ENCODE measurements around the gene ARHGEF9.

Gene ARHGEF9

DNA sequence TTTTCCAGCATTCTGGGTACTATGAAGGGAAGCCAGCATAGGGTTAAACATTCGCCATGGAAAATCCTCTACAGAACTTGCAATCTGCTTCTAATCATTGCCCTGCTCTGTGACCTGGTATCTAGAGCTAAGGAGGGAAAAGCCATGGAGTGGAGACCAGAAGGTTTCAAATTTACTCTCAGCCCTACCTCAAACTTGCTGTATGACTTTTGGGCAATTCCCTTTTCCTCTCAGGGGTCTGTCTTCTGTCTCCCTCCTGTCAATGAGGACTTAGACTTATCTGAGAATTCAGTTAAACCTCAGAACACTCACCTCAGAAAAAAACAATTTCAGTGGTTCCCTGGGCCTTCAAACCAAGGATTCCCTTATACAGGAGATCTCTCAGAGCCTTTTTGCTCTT is 29.1 kb downstream of the ARHGEF9 start:
- peak overlapping the region; percentile 99 for H3K27ac Mint-ChIP-seq
- peak overlapping the region; percentile 99 for H3K4me3 Mint-ChIP-seq
- peak; percentile 31 for ATAC-seq
- H3K27me3 Mint-ChIP-seq: no peaks in the 10 kb centered on the region
- peaks cover 3% of the 10 kb centered on the region for H3K9me3 Mint-ChIP-seq
- peaks cover 38% of the 10 kb centered on the region for H3K4me1 Mint-ChIP-seq
- H3K36me3 Mint-ChIP-seq: no peaks in the 10 kb centered on the region

DNA sequence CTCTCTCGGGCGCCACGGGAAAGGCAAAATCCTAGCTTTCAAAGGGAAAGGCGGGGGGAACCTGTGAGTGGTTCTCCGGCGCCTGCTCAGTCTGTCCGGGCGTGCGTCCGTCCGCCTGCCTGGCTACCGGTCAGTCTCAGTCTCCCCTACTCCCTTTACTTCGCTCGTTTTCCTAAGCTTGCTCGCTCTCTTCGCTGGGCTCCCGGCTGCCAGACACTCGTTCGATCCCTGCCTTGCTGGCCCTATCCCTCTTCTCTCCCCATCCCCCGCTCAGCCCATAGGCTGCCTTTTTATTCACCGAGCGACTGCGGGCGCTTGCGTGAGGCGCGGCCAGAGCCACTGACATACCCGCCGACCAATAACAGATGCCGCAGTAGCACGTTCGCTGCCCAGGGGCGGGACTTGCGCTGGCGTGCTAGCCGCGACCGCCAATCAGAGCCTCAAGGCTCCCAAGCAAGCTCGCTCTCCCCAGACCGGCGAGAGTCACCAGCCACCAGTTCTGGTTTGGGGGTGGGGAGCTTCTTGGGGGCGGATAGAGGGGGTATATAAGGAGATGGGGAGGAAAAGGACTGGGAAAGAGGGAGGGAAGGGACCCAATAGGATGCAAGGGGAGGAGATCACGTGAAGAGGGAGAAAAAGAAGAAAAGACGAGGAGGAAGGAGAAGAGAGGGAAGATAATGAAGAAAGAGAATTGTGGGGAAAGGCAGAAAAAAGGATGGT is 30.0 kb downstream of the ARHGEF9 start:
- Mint-ChIP-seq H3K27me3 (no peaks in the 10 kb centered on the region), H3K36me3 (no peaks in the 10 kb centered on the region), H3K9me3 (peaks cover 3% of the 10 kb centered on the region), H3K4me1 (peaks cover 38% of the 10 kb centered on the region), H3K27ac (peak overlapping the region; percentile 99), H3K4me3 (peak overlapping the region; percentile 99)
- peak; percentile 99 for ATAC-seq

DNA sequence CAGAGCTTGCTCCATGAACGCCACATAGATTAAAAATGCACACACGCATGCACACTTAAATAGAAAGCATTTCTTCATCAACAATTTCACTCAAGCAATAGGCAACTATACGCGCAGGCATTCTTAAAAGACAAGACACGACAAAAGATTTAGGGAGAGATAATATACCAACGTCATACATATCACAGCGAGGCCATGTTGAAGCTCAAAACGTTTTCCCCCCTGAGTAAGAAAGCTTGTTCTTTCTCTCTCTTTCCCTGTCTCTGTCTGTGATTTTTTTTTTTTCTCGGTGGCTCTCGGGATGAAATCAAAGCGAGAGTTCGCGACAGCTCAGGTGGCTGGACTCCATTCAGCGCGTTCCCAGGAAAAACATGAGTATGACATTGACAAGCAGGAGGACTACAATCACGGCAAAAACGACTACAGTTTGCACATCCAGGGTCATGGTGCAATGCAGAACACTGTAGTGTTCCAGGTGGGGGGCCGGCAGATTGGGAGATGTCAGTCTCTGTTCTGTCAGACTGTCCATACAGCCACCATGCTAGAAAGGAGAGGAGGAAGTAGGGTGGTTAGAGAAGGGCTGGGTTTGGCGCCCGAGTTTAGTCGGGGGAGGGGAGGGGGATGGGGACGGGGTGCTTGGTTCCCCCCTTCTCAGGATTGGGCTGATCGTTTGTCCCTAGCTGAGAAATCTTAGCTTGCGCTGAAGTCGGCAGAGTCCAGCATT is 30.7 kb downstream of the ARHGEF9 start:
- Mint-ChIP-seq H3K27me3 (no peaks in the 10 kb centered on the region), H3K27ac (peak overlapping the region; percentile 99), H3K36me3 (no peaks in the 10 kb centered on the region), H3K4me1 (peaks cover 38% of the 10 kb centered on the region), H3K9me3 (peaks cover 3% of the 10 kb centered on the region), H3K4me3 (peak overlapping the region; percentile 99)
- ATAC-seq: peak; percentile 71

DNA sequence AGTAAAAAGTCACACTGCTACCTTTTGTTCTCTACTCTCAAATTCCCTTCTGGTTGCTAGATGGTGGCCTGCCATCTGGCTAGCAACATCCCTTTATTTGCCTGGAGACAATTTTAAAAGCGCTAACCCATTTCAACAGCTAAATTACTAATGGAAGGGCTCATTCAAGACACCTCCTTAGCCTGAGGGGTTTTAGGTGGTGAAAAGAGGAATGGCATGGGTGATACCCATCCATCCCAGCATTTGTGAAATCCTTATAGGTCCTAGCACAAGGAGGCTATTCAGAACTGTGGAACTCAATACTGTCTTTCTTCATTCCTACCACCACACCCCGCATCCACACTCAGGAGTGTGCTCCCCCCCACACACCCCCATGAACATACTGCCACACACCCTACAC is 33.5 kb downstream of the ARHGEF9 start:
- ATAC-seq: no peak
- H3K27ac Mint-ChIP-seq: no peak overlapping the region
- H3K4me3 Mint-ChIP-seq: no peak overlapping the region
- no peaks in the 10 kb centered on the region for H3K9me3 Mint-ChIP-seq
- no peaks in the 10 kb centered on the region for H3K27me3 Mint-ChIP-seq
- H3K36me3 Mint-ChIP-seq: no peaks in the 10 kb centered on the region
- H3K4me1 Mint-ChIP-seq: peaks cover 33% of the 10 kb centered on the region

DNA sequence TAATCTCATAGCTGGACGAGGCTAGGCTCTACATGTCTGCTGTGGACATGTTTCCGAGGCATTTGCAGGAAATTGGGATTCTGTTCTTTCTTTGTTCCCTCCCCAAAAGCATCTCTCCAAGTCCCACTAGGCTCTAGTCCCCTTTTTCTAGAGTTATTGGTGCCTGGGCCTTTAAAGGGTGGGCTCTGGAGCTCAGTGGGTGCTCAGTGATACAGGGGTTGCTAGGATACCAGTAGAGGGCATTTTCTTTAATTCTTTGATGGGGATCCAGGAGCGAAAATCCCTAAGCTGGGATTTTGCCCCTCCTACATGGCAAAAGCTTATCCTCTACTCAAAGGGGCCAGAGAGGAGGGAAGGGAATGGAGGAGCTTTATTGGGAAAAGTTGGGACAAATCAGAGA is 34.2 kb downstream of the ARHGEF9 start:
- ATAC-seq: no peak
- H3K27ac Mint-ChIP-seq: no peak overlapping the region
- no peaks in the 10 kb centered on the region for H3K36me3 Mint-ChIP-seq
- no peaks in the 10 kb centered on the region for H3K9me3 Mint-ChIP-seq
- peaks cover 39% of the 10 kb centered on the region for H3K4me1 Mint-ChIP-seq
- no peaks in the 10 kb centered on the region for H3K27me3 Mint-ChIP-seq
- H3K4me3 Mint-ChIP-seq: no peak overlapping the region

DNA sequence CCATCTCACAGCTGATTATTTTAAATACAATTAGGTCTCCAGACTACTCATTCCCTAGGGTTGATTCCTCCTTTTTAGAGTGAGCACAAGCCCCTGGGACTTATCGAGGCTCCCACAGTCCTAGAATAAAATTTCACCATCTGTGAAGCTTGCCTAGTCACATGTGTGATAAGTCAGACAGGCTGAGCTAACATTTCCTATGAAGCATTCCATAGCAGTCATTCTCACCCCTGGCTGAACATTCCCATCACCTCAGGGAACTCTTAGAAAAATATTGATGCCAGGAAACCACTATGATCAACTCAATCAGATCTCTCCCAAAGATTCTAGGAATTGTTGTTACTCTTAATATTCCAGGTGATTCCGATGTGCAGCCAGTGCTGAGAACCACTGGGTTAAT is 37.7 kb downstream of the ARHGEF9 start:
- peaks cover 34% of the 10 kb centered on the region for H3K4me1 Mint-ChIP-seq
- peaks cover 10% of the 10 kb centered on the region for H3K36me3 Mint-ChIP-seq
- no peak overlapping the region for H3K27ac Mint-ChIP-seq

DNA sequence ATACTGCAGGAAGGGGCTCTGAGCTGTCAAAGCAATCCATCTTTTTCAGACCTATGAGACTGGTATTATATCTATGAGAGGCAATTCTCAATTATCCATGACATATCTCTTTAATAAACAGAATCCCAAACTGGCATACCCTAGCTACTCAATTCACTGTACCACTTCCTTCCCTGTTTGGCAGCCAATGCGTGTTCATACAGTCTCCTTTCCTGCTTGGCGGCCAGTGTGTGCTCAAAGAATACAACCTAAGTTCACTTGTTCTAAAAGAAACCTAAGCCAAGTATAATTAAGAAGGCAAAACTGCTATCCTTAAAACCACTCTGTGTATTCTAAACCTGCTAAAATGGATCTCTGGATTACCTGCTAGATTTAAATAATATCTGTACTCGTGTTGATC is 38.3 kb downstream of the ARHGEF9 start:
- H3K4me3 Mint-ChIP-seq: no peak overlapping the region
- H3K4me1 Mint-ChIP-seq: peaks cover 37% of the 10 kb centered on the region
- peaks cover 12% of the 10 kb centered on the region for H3K36me3 Mint-ChIP-seq
- H3K27ac Mint-ChIP-seq: no peak overlapping the region
- no peaks in the 10 kb centered on the region for H3K9me3 Mint-ChIP-seq
- no peak for ATAC-seq
- H3K27me3 Mint-ChIP-seq: no peaks in the 10 kb centered on the region

More for the DNA sequence above, 37.7 kb downstream of the ARHGEF9 start:
- H3K4me3 Mint-ChIP-seq: no peak overlapping the region
- no peak for ATAC-seq
- H3K9me3 Mint-ChIP-seq: no peaks in the 10 kb centered on the region
- no peaks in the 10 kb centered on the region for H3K27me3 Mint-ChIP-seq

DNA sequence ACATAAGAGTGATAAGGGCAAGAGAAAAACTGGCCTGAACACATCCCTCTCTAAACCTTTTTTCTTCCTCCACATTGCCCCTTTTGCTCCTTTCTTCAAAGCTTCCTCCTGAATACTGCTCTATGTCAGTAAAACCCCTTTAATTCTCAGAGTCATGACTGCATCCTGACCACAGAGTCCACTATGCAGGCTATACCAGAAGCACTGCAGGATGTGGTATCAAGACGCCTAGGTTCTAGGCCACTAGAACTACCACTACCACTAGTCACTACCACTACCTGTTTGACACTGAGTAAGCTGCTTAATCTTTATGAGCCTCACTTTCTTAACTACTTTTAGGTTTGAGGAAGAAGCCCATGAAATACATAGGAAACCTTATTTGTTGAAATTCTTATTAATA is 38.7 kb downstream of the ARHGEF9 start:
- H3K9me3 Mint-ChIP-seq: no peaks in the 10 kb centered on the region
- peak; percentile 43 for ATAC-seq
- H3K36me3 Mint-ChIP-seq: peaks cover 12% of the 10 kb centered on the region
- peaks cover 41% of the 10 kb centered on the region for H3K4me1 Mint-ChIP-seq
- no peak overlapping the region for H3K27ac Mint-ChIP-seq
- H3K4me3 Mint-ChIP-seq: no peak overlapping the region
- no peaks in the 10 kb centered on the region for H3K27me3 Mint-ChIP-seq

DNA sequence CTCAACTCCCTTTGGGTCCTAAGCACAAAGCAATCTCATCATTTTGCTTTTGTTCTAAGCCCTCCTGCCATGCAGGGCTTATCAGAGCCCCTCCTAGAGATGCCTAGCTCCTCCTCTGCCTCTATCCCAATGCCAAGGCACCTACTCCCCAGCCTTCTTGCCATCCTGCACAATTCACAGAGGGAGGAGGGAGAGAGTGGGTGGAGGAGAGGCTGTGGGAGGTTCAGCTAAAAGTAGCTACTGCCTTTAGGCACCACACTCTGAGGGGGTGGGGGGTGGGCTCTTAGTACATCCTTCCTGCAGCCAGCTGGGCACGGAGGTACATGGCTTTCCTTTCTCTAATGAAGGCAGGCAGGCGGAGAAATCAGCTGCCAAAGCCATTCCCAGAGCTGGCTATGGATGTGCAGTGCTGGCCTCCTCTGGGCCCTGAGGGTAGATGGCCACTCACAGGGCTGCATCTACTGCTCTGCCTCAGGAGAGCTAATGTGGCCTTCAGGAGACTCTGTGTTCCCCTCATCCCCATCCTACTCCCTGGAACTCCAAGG is 40.1 kb downstream of the ARHGEF9 start:
- Mint-ChIP-seq H3K4me3 (no peak overlapping the region), H3K27me3 (no peaks in the 10 kb centered on the region), H3K9me3 (no peaks in the 10 kb centered on the region), H3K27ac (no peak overlapping the region), H3K36me3 (peaks cover 12% of the 10 kb centered on the region), H3K4me1 (peaks cover 44% of the 10 kb centered on the region)
- no peak for ATAC-seq

DNA sequence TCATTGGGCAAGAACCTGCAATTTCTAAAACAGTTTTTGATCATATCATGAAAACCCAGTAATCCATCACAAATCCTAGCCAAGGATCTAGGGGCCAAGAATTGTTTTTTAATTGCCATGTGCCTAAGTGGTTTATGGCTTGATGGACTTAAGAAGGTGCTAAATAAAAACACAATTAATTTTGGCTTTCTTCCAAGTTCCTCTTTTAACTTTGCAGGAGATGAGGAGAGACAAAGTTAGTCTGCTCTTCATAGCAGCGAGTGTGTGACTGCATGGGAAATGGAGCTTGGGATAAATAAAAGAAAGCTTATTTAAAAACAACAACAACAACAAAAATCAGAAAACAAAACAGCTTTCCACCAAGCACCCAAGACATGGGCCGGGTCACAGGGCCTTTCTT is 41.4 kb downstream of the ARHGEF9 start:
- Mint-ChIP-seq H3K27me3 (no peaks in the 10 kb centered on the region), H3K4me3 (no peak overlapping the region), H3K36me3 (peaks cover 12% of the 10 kb centered on the region), H3K4me1 (peaks cover 44% of the 10 kb centered on the region), H3K27ac (no peak overlapping the region), H3K9me3 (no peaks in the 10 kb centered on the region)
- no peak for ATAC-seq

DNA sequence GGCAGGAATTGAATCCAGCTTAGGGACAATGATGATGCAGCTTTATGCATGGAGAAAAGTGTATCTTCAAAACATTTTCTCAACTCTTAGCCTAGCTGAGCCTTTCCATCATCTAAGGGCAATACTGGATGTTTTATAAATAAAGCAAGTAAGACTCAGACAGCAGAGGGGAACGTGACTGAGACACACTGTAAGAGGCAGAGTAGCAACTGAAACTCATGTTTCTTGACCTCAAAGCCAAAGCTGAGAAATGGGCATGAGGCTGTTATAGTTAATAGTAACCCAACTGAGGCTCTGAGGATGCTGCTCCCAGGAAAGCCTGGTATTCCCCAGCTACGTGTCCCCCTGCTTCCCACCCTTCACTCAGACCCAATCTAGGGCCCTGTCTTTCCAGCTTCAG is 44.6 kb downstream of the ARHGEF9 start:
- Mint-ChIP-seq H3K27ac (no peak overlapping the region), H3K27me3 (no peaks in the 10 kb centered on the region), H3K36me3 (peaks cover 12% of the 10 kb centered on the region), H3K9me3 (no peaks in the 10 kb centered on the region), H3K4me1 (peaks cover 32% of the 10 kb centered on the region), H3K4me3 (no peak overlapping the region)
- ATAC-seq: no peak

DNA sequence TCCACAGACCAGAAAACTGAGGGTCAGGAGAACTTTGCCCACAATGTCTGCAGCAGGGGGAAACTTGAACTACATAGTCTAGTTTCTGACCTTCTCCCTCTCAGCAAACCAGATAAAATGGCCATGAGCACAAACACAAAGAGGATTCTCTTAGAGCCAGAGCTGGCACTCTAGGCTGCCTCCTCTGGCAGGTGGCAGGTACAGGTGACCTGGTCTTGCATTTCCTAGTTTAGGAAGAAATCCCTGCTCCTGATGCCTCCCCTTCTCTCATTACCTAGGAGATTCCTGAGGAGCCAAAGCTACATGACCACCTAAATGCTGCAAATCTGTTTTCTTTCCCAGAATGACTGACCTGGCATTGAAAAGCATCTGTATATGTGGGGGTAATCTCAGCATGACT is 45.1 kb downstream of the ARHGEF9 start:
- H3K36me3 Mint-ChIP-seq: peaks cover 12% of the 10 kb centered on the region
- no peaks in the 10 kb centered on the region for H3K27me3 Mint-ChIP-seq
- H3K4me3 Mint-ChIP-seq: no peak overlapping the region
- ATAC-seq: no peak
- peaks cover 29% of the 10 kb centered on the region for H3K4me1 Mint-ChIP-seq
- H3K27ac Mint-ChIP-seq: no peak overlapping the region
- H3K9me3 Mint-ChIP-seq: no peaks in the 10 kb centered on the region

DNA sequence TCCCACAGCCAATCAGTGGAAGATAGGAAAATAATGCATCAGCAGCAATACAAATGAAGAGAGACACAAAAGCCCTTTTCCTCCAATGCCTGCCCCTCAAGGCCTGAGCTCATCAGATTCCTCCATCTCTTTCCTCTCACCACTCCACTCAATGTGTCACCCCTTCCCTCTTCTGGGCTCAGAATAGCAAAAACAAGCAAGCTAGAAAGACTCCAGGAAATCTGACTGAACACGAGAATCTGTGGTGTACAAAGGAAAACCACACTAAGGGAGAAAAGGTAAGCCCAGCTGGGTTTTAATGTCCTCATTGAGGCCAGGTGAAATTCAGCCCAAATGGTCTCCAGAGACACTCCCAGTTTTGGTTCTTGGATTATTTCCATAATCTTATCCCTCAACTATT is 46.3 kb downstream of the ARHGEF9 start:
- Mint-ChIP-seq H3K4me1 (peaks cover 20% of the 10 kb centered on the region), H3K36me3 (peaks cover 12% of the 10 kb centered on the region), H3K4me3 (no peak overlapping the region), H3K9me3 (no peaks in the 10 kb centered on the region), H3K27ac (no peak overlapping the region), H3K27me3 (no peaks in the 10 kb centered on the region)
- ATAC-seq: no peak

DNA sequence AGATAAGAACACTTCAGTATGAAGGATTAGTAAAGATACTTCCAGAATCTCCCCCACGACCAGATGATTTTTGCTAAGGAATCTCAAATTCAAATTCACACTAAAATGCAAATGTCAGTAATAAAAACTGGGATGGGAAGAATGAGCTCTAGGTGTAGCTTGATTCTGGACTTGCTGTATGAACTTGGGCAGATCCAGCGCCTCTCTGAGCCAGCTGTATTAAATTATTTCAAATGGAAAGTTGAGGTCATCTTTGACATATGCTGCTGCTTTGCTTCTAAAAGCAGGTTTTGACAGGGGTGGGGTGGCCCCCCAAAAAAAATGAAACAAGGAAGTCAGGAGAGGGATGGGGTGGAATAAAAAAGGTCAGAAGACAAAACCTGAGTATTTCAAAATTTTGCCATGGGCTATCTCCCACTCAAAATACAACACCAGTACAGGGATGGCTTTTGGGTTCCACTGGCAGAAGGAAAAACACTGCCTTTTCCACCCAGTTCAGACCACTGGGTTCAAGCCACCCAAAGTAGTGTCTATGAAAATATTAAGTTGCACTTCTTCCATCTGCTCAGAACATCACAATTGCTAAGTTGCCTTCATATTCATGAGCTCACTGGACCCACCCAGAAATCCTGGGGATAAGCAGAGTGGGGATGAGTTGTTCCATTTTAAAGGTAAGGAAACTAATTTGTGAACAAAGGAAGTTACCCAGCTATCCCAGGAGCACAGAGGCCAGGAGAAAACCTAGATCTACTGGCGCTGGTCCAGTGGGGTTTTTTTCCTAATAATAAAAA is 47.7 kb downstream of the ARHGEF9 start:
- Mint-ChIP-seq H3K27ac (no peak overlapping the region), H3K27me3 (no peaks in the 10 kb centered on the region), H3K9me3 (no peaks in the 10 kb centered on the region), H3K4me3 (no peak overlapping the region), H3K4me1 (peaks cover 17% of the 10 kb centered on the region), H3K36me3 (peaks cover 2% of the 10 kb centered on the region)
- no peak for ATAC-seq

DNA sequence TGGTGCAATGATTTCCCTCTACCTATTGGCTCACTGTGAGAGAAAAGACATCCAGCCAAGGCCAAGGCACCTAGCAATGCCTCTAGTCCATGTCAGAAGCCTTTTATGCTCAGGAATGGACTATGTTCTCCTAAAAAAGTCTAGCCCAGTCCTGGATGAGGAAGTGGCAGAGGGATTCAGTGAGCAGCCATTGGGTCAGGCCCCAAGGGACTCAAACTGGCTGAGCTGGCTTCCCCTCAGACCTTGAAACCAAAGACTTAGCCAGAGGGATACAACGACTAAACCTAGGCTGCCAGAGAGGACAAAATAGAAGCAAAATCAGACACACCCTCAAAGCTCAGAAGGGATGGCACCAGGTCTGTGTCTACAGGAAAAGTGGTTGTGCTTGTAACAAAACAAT is 49.1 kb downstream of the ARHGEF9 start:
- Mint-ChIP-seq H3K4me1 (peaks cover 11% of the 10 kb centered on the region), H3K36me3 (no peaks in the 10 kb centered on the region), H3K9me3 (no peaks in the 10 kb centered on the region), H3K4me3 (no peak overlapping the region), H3K27me3 (no peaks in the 10 kb centered on the region), H3K27ac (no peak overlapping the region)
- ATAC-seq: no peak

All from stimulated activated memory B cell treated with anti-CD40 and anti-IgM and Interleukin-4, amounts not matched to agents 10 μg/mL and 1 μg/mL and 100 μg/mL, for 72 hours (primary cell).